ENCODE measurements around the gene PRSS50. TPM values are rescaled to one million over a fixed set of nuclear protein-coding genes. Genes with fewer than 3 reads are reported as not detected.
"Not testable (repeated sequence)": the region's sequence is repeated elsewhere in the genome, so short reads cannot be mapped to it uniquely, and the experiment has no call there.

Gene PRSS50, protein sequence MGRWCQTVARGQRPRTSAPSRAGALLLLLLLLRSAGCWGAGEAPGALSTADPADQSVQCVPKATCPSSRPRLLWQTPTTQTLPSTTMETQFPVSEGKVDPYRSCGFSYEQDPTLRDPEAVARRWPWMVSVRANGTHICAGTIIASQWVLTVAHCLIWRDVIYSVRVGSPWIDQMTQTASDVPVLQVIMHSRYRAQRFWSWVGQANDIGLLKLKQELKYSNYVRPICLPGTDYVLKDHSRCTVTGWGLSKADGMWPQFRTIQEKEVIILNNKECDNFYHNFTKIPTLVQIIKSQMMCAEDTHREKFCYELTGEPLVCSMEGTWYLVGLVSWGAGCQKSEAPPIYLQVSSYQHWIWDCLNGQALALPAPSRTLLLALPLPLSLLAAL
- under 0.01 TPM for total RNA-seq

DNA sequence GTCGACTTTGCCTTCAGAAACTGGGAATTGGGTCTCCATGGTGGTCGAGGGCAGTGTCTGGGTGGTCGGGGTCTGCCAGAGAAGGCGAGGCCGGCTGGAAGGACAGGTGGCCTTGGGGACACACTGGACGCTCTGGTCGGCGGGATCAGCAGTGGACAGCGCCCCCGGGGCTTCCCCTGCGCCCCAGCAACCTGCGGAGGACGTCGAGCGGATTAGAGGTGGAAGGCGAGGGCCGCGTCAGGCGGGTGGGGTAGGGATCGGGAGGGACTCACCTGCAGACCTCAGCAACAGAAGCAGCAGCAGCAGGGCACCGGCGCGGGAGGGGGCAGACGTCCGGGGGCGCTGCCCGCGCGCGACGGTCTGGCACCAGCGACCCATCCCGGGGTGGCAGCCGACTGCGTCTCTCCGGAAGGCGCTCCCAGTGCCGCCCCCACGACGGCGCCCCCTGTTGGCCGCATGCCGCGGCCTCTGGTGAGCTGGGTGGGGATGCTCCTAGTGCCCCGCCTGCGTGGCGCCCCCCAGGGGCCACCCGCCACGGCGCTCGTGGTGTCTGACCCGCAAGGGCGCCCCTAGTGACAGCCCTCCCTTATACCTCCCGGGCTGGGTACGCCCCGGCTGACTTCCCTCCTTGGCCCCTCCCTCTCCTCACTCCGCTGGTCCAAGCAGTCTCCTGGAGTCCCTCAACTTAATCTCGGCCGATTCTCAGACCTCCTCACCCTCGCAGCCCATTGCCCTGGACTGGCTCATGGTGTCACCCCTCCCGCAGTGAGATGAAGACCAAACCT is at the start of gene PRSS50:
TSS of gene PRSS50 (minus strand) at position 423 of the 785 bp plus-strand sequence. CDS start at position 378, 45 bp downstream.
- peak in 2 of 3 donors; percentile 30 to 58 for DNase-seq (ENCODE audit: low read depth in 2 of 3, low spot score in 2 of 3)

DNA sequence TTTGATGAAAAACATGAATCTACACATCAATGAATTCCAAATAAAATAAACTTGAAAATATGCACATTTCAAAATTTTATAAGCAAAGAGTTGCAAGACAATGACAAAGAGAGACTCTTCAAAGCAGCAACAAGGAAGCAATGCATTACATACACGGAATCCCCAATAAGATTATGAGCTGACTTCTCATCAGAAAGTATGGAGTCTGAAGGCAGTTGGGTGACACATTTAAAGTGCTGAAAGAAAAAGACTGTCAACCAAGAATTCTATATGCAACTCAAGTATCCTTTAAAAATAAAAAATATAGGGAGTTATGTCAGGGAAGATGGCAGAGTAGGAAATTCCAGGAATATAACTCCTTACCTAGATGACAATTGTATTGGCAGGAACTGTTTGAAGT is 46.5 kb upstream of the PRSS50 start:
- no peak for DNase-seq (ENCODE audit: low read depth in 2 of 3, low spot score in 2 of 3)

- DNase-seq (ENCODE audit: low read depth in 2 of 3, low spot score in 2 of 3) = no peak
Measured at GRCh38 chr3:46763178-46763577, 45.5 kb upstream of the PRSS50 start.

DNA sequence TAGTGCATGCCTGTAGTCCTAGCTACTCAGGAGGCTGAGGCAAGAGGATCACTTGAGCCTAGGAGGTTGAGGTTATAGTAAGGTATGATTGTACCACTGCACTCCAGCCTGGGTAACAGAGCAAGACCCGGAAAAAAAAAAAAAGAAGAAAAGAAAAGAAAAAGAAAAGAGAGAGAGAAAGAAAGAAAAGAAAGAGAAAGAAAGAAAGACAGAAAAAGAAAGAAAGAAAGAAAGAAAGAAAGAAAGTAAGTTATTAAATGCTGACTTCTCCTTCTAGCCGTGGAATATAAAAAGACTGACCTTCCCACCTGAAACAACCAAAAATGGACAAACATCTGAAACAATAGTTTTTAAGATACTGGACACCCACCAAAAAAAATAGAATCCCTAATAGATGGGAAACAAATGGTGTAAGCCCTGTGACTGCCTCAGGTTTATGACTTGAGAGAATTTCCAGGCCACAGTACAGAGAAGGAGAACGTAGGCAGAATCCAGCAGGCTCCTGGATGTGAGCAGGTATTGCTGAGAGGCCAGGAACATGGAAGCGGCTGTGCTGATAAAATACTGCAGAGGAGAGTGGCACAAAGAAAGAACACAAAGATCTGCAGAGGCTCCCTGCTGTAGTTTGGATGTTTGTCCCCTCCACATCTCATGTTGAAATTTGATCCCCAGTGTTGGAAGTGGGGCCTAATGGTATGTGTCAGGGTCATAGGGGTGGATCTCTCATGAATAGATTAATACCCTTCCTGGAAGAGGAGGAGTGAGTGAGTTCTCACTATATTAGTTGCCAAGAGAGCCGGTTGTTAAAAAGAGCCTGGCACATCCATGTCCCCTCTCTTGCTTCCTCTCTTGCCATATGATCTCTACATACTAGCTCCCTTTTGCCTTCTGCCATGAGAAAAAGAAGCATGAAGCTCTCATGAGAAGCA is 41.8 kb upstream of the PRSS50 start:
- no peak for DNase-seq (ENCODE audit: low read depth in 2 of 3, low spot score in 2 of 3)

DNA sequence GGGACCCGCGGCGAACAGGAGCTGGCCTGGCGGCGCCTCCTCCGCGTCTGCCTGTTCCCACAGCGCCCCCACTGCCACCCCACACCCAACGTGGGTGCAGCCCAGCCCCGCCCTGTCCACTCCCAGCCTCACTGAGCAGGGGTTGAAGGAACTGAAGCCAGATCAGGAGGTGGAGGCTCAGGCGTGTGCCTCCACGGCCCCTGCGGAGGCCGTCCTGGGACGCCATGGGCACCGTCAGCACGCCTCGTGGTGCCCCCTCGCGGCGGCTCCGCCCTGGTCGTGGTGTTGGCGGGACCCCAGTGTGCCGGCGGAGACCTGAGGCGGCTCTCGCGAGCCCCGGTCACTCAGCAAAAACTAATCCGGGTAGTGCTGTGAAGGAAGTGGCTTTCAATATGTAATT is 39.0 kb upstream of the PRSS50 start:
- DNase-seq (ENCODE audit: low read depth in 2 of 3, low spot score in 2 of 3) = no peak

DNA sequence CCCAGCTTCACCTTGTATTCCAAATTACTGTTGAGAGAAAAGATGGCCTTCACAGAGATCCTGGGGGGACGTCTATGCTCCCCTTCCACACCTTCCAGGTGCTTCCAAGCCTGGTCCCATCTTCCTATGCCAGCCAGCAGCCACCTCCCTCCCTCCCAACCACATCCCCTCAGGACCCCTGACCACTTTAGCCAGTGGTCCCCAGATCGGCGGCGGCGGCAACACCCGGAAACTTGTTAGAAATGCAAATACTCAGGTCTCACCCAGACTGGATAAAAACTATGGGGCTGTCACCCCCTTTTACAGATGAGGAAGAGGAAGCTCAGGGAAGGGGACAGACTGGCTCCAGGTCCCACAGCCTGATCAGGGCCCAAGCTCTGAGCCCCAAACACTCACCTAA is 38.0 kb upstream of the PRSS50 start:
- no peak for DNase-seq (ENCODE audit: low read depth in 2 of 3, low spot score in 2 of 3)

GRCh38 chr3:46753127-46753526 is 35.5 kb upstream of the PRSS50 start:
- not testable (repeated sequence) for DNase-seq (ENCODE audit: low read depth in 2 of 3, low spot score in 2 of 3)

- DNase-seq (ENCODE audit: low read depth in 2 of 3, low spot score in 2 of 3) = no peak
Measured at GRCh38 chr3:46750555-46751038, 32.9 kb upstream of the PRSS50 start.

DNA sequence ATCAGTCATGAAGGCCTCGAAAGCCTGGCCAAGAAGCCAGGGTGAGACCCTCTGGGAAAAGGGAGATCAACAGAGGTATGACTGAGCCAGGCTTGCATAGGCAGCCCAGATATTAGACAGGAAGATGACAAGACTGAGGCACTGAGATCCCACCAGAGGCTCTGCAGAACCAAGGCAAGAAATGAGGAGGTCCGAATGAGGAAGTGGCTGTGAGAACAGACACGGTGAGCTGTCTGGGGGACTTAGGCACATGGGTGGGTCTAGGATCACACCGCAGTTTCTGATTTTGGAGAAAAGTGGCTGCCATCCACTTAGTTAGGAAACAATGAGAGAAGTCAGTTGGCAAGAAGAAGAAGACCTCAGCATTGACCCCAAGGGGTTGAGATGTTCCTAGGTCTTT is 31.5 kb upstream of the PRSS50 start:
- DNase-seq (ENCODE audit: low read depth in 2 of 3, low spot score in 2 of 3) = peak in 1 of 3 donors; percentile 22

DNA sequence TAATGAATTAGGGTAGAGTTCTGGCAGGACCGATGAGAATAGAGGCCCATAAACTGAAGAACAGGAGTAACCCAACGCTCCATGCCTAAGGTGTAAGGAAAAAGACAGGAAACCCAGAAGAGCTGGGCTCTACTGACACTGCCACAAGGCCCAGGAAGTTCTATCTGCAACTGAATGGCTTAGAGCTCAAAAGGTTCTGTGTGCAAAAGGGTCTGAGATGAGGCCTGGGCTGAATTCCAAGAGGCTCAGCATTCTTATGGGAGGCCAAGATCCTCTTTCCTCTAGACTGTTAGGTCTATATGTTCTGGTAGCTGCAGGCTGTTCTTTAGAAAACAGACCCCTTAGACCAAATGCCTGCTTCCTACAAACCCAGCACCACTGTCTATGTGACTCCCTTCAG is 30.5 kb upstream of the PRSS50 start:
- no peak for DNase-seq (ENCODE audit: low read depth in 2 of 3, low spot score in 2 of 3)

DNA sequence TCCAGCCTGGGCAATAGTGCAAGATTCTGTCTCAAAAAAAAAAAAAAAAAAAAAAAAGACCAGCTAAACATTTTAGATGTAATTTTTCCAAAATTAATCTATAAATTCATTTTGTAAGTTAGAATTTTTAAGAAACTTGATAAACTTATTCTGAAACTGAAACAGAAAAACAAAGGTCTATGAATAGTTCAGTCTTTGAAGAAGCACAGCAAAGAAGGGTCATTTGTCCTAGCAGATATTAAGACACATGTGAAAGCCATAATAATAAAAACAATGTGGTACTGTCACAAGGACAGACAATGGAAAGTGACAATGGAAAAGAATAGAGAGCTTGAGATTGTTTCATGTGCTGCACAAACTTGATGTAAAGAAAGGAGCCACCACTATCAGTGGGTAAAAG is 29.0 kb upstream of the PRSS50 start:
- DNase-seq (ENCODE audit: low read depth in 2 of 3, low spot score in 2 of 3) = no peak

- no peak for DNase-seq (ENCODE audit: low read depth in 2 of 3, low spot score in 2 of 3)
Measured at GRCh38 chr3:46742992-46743585, 25.4 kb upstream of the PRSS50 start.

GRCh38 chr3:46739565-46739964 is 21.9 kb upstream of the PRSS50 start:
- DNase-seq (ENCODE audit: low read depth in 2 of 3, low spot score in 2 of 3) = not testable (repeated sequence)

DNA sequence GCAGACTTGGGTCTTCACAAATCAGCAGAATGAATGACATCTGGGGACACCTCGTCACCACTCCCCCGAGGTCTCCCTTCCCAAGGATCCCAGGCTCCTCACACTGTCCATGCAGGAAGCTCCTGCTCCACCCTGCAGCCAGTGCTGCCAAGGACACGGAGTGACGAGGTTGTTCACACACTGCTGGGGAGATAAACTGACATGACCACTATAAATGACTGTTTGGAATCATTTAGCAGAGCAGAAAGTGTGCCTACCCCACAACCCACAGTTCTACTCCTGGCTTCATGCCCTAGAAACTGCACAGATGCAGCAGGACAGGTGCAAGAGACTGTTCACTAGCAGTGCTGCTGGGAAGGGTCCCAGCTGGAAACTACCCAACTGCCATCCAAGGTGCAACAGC is 19.7 kb upstream of the PRSS50 start:
- no peak for DNase-seq (ENCODE audit: low read depth in 2 of 3, low spot score in 2 of 3)

DNA sequence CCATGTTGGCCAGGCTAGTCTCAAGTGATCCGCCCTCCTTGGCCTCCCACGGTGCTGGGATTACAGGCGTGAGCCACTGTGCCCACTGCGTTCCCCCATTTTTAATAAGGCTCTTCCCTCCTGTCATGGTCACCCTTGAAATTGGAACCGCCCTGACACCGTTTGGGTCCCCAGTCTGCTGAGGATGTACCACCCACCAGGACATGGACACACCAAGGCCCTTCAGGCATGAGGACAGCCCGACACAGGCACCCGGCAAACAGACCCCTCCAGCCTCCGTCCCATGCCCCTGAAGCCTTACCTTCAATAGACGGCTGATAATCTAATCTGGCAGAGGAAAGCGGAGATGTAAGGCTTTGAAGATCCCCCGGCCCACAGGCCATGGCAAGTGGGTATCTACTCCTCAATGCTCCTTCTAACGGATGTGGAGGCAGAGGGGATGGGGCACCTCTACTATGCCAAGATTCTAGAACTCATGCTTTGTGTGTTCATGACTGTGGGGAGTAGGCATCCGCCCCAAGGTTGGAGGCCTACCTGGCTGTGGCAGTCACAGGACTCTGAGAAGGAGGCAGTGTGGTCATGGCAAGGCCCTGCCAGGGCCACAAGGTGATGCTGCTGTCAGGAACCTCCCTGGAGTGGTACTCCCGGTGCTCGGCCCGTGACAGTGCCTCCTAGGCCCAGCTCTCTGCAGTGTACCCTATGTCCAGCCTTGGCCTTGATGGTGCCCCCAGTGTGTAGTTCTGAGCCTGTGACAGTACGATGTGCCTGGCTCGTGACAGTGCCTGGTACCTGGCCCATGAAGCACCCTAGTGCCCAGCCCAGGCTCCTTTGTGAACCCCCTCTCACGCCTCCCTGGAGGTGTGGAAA is 18.6 kb upstream of the PRSS50 start:
- no peak for DNase-seq (ENCODE audit: low read depth in 2 of 3, low spot score in 2 of 3)

DNA sequence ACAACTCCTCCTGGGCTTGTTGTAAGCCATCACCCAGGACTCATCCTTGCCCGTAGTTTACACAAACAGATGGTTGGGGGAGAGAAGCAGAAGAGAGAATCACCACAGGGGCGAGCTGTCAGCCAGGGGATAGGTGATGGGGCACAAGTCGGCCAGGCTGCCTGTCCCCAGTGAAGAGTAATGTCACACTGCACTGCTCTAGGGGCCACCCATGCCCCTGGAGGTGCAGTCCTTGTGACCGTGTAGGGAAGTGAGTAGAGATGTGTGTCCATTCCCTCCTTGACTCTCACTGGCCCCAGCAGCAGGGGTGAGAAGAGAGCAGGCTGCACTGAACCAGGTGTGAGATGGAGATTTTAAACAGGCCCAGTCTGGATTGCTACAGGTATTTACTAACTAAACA is 17.1 kb upstream of the PRSS50 start:
- no peak for DNase-seq (ENCODE audit: low read depth in 2 of 3, low spot score in 2 of 3)

DNA sequence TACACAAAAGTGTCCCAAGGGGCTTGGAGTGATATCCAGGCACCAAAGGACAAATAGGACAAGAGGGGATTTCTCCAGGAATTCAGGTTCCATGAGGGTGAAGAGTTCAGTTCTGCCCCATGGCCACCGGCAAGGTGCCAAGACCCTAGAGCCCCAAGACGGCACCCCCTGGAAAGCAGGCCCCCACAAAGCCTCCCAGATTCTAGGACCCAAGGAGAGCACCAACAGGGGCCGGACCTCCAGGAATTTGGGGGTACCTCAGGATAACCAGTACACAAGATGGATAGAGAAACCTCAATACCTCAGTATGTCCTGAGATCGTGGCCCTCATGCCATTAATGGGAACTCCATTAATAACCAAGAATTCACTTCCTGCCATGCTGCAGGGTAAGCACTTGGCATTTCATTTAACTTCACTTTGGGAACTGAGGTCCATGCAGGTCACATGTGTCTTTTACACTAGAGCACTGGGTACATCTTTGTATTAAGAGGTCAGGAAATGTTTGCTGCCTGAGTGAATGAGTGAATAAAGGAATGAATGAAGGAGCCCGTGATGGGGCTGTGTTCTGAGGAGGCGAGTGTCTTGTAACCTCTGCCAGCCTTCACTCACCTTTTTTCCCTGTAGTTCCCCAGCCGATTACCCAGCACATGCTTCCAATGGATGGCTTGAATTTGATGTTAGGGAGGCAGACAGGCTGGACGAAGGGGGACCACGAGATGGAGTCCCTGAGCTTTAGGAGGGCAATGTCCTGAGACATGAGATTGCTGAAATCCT is 15.5 kb upstream of the PRSS50 start:
- DNase-seq (ENCODE audit: low read depth in 2 of 3, low spot score in 2 of 3) = no peak

GRCh38 chr3:46731795-46732194 is 14.1 kb upstream of the PRSS50 start:
- no peak for DNase-seq (ENCODE audit: low read depth in 2 of 3, low spot score in 2 of 3)

- DNase-seq (ENCODE audit: low read depth in 2 of 3, low spot score in 2 of 3) = no peak
Measured at GRCh38 chr3:46730819-46731218, 13.2 kb upstream of the PRSS50 start.

Measured in hematopoietic multipotent progenitor cell (in vitro differentiated cells).